Erythroblast (primary cell): ENCODE results near the gene LIAS.
"Not testable (repeated sequence)": the region's sequence is repeated elsewhere in the genome, so short reads cannot be mapped to it uniquely, and the experiment has no call there.

ENCODE experiments used
- GATA1 ChIP-seq: IDR thresholded peaks from 2 replicates; pipeline ENCODE4 v1.6.1; 2011; ENCODE audit warnings: low read depth, mild to moderate bottlenecking, control low read depth, low read length, moderate library complexity
- POLR2A ChIP-seq: IDR thresholded peaks from 2 replicates; pipeline ENCODE4 v1.6.1; 2011; ENCODE audit warnings: mild to moderate bottlenecking, low read length

- not testable (repeated sequence) for TF ChIP-seq POLR2A, GATA1
These were observed 55.4 kb downstream of the LIAS start for GRCh38 chr4:39514266-39514665.
